Smooth muscle cell (in vitro differentiated cells): ENCODE measurements around the gene FIBCD1. TPM values are rescaled to one million over a fixed set of nuclear protein-coding genes. Genes with fewer than 3 reads are reported as not detected.

Experiments used
- DNase-seq: peaks from one replicate; lab custom pipeline; 2025; ENCODE audit not compliant: unreplicated experiment; lab: John Stamatoyannopoulos, UW
- H2AFZ ChIP-seq: fragments of 200-600 bp; sonication (generic); 2 replicates; pipeline ENCODE4 v1.6.0; 2016; ENCODE audit warnings: antibody characterized with exemption, low read depth, mild to moderate bottlenecking
- H3F3A ChIP-seq: fragments of 200-600 bp; sonication (generic); 2 replicates; pipeline ENCODE4 v1.6.0; 2017; ENCODE audit warnings: antibody characterized with exemption, low read depth
- H3K27ac ChIP-seq: fragments of 200-600 bp; sonication (generic); 2 replicates; pipeline ENCODE4 v1.5.1; 2016; ENCODE audit warnings: low read depth, mild to moderate bottlenecking
- H3K27me3 ChIP-seq: fragments of 200-600 bp; sonication (generic); 2 replicates; pipeline ENCODE4 v1.6.1; 2016; ENCODE audit warnings: low read depth, mild to moderate bottlenecking
- H3K36me3 ChIP-seq: fragments of 200-600 bp; sonication (generic); 2 replicates; pipeline ENCODE4 v1.5.1; 2016; ENCODE audit warnings: low read depth
- H3K4me1 ChIP-seq: fragments of 200-600 bp; sonication (generic); 2 replicates; pipeline ENCODE4 v1.5.1; 2016; ENCODE audit warnings: low read depth
- H3K4me2 ChIP-seq: fragments of 200-600 bp; sonication (generic); 2 replicates; pipeline ENCODE4 v1.6.0; 2016; ENCODE audit warnings: mild to moderate bottlenecking
- H3K4me3 ChIP-seq: fragments of 200-600 bp; sonication (generic); 2 replicates; pipeline ENCODE4 v1.5.1; 2016; ENCODE audit warnings: mild to moderate bottlenecking
- H3K79me2 ChIP-seq: fragments of 200-600 bp; sonication (generic); 2 replicates; pipeline ENCODE4 v1.6.0; 2016; ENCODE audit warnings: low read depth, mild to moderate bottlenecking
- H3K9ac ChIP-seq: fragments of 200-600 bp; sonication (generic); 2 replicates; pipeline ENCODE4 v1.6.0; 2016; ENCODE audit warnings: low read depth
- H3K9me3 ChIP-seq: fragments of 200-600 bp; sonication (generic); replicated peaks from 2 replicates; pipeline ENCODE4 v1.5.1; 2016; ENCODE audit warnings: low read depth
- H4K20me1 ChIP-seq: fragments of 200-600 bp; sonication (generic); 2 replicates; pipeline ENCODE4 v1.6.0; 2016; ENCODE audit warnings: low read depth
- CTCF ChIP-seq: fragments of 200-600 bp; sonication (generic); IDR thresholded peaks from 2 replicates; pipeline ENCODE4 v1.5.1; 2017; ENCODE audit warnings: borderline replicate concordance, mild to moderate bottlenecking, antibody characterized with exemption; ENCODE audit not compliant: insufficient read depth, poor library complexity, severe bottlenecking
- WGBS: methylation state at CpG from one replicate; pipeline ENCODE4 v1.1.7; 2016; ENCODE audit warnings: low lambda C conversion rate; 5-methylcytosine and 5-hydroxymethylcytosine counted together
- polyA plus RNA-seq: library from polyadenylated mRNA; unstranded; fragments of >200 nt; fragmentation: Nextera tagmentation; extraction: Ambion mirVana; gene quantifications from 2 replicates; pipeline ENCODE4 v1.2.1, GENCODE V29; 2016
- total RNA-seq: library from RNA; depleted of rRNA; stranded (reverse); fragments of >200 nt; gene quantifications from 2 replicates; pipeline ENCODE4 v1.2.3, GENCODE V29; 2014

Gene FIBCD1
- total and polyA plus RNA-seq, 2 experiments from 2014 or later, result 1.8 to 4.7 TPM

GRCh38 chr9:130879863-130880411 is 59.1 kb downstream of the FIBCD1 start:
- WGBS, result 98% methylated on average over 9 of the region's 9 CpGs
- H3K4me1 ChIP-seq, result no peaks in the 10 kb centered on the region
- DNase-seq, result no peak
- H3K27me3 ChIP-seq, result no peaks in the 10 kb centered on the region
- peaks cover 14% of the 10 kb centered on the region for H3K36me3 ChIP-seq
- no peak overlapping the region for H3K4me3 ChIP-seq
- no peak for TF ChIP-seq CTCF
- H3K9me3 ChIP-seq, result no peaks in the 10 kb centered on the region
- H4K20me1 ChIP-seq, result peaks cover 48% of the 10 kb centered on the region
- no peak overlapping the region for H3K27ac ChIP-seq
- peaks cover 3% of the 10 kb centered on the region for H3K79me2 ChIP-seq
- no peak overlapping the region for H3K9ac ChIP-seq
- no peak overlapping the region for H2AFZ ChIP-seq
- no peak overlapping the region for H3K4me2 ChIP-seq
- no peaks in the 10 kb centered on the region for H3F3A ChIP-seq

- Histone ChIP-seq H3K9ac (no peak overlapping the region), H3K79me2 (peaks cover 3% of the 10 kb centered on the region), H3K4me2 (no peak overlapping the region), H3K36me3 (peaks cover 24% of the 10 kb centered on the region), H3K4me1 (no peaks in the 10 kb centered on the region), H4K20me1 (peaks cover 56% of the 10 kb centered on the region), H3K9me3 (no peaks in the 10 kb centered on the region), H3K27me3 (no peaks in the 10 kb centered on the region), H3F3A (no peaks in the 10 kb centered on the region), H2AFZ (no peak overlapping the region), H3K4me3 (no peak overlapping the region), H3K27ac (no peak overlapping the region)
- TF ChIP-seq CTCF, result no peak
- no peak for DNase-seq
- WGBS, result 95% methylated on average over 6 of the region's 6 CpGs
These were observed 60.8 kb downstream of the FIBCD1 start for GRCh38 chr9:130878295-130878694.

- H3K4me2 ChIP-seq, result no peak overlapping the region
- H2AFZ ChIP-seq, result no peak overlapping the region
- H3K27me3 ChIP-seq, result no peaks in the 10 kb centered on the region
- 100% methylated on average over 6 of the region's 6 CpGs for WGBS
- H3K36me3 ChIP-seq, result peaks cover 25% of the 10 kb centered on the region
- no peaks in the 10 kb centered on the region for H3K9me3 ChIP-seq
- H3F3A ChIP-seq, result no peaks in the 10 kb centered on the region
- no peak overlapping the region for H3K9ac ChIP-seq
- no peak overlapping the region for H3K4me3 ChIP-seq
- H3K27ac ChIP-seq, result no peak overlapping the region
- TF ChIP-seq CTCF, result no peak
- no peak for DNase-seq
- no peaks in the 10 kb centered on the region for H3K4me1 ChIP-seq
- H3K79me2 ChIP-seq, result peaks cover 3% of the 10 kb centered on the region
- peaks cover 66% of the 10 kb centered on the region for H4K20me1 ChIP-seq
These were observed 61.7 kb downstream of the FIBCD1 start for GRCh38 chr9:130877300-130877699.

- H3K27me3 ChIP-seq, result no peaks in the 10 kb centered on the region
- no peaks in the 10 kb centered on the region for H3F3A ChIP-seq
- DNase-seq, result no peak
- no peaks in the 10 kb centered on the region for H3K9me3 ChIP-seq
- H3K27ac ChIP-seq, result no peak overlapping the region
- H3K4me1 ChIP-seq, result no peaks in the 10 kb centered on the region
- WGBS, result 99% methylated on average over 5 of the region's 5 CpGs
- no peak overlapping the region for H2AFZ ChIP-seq
- no peak overlapping the region for H3K4me3 ChIP-seq
- H4K20me1 ChIP-seq, result peaks cover 81% of the 10 kb centered on the region
- H3K79me2 ChIP-seq, result peaks cover 12% of the 10 kb centered on the region
- H3K36me3 ChIP-seq, result peaks cover 28% of the 10 kb centered on the region
- H3K4me2 ChIP-seq, result no peak overlapping the region
- TF ChIP-seq CTCF, result no peak
- H3K9ac ChIP-seq, result no peak overlapping the region
These were observed 64.3 kb downstream of the FIBCD1 start for GRCh38 chr9:130874783-130875182.
